GM21390 (cell line): ENCODE results near the gene PASK.

Experiments used
- ATAC-seq: cut with Tn5 transposase; IDR thresholded peaks from one replicate; pipeline ENCODE4 v1.9.1; 2021; ENCODE audit not compliant: unreplicated experiment

The PASK gene

GRCh38 chr2:241182126-241182525, 32.9 kb upstream of the PASK start:
- no peak for ATAC-seq

GRCh38 chr2:241180495-241180894, 31.2 kb upstream of the PASK start:
- ATAC-seq, result no peak

- ATAC-seq, result no peak
Measured at GRCh38 chr2:241179899-241180298, 30.6 kb upstream of the PASK start.

GRCh38 chr2:241178961-241179360, 29.7 kb upstream of the PASK start:
- ATAC-seq, result no peak

- no peak for ATAC-seq
Measured at GRCh38 chr2:241177526-241178334, 28.5 kb upstream of the PASK start.

GRCh38 chr2:241173557-241173956, 24.3 kb upstream of the PASK start:
- ATAC-seq, result no peak

GRCh38 chr2:241168366-241168765, 19.1 kb upstream of the PASK start:
- ATAC-seq, result no peak

- no peak for ATAC-seq
Measured at GRCh38 chr2:241163601-241164118, 14.4 kb upstream of the PASK start.

GRCh38 chr2:241161646-241162281, 12.5 kb upstream of the PASK start:
- no peak for ATAC-seq

GRCh38 chr2:241160318-241160717, 11.0 kb upstream of the PASK start:
- ATAC-seq, result no peak

GRCh38 chr2:241159116-241159515, 9.8 kb upstream of the PASK start:
- no peak for ATAC-seq

GRCh38 chr2:241158546-241158900, 9.3 kb upstream of the PASK start:
- no peak for ATAC-seq

GRCh38 chr2:241157841-241158545, 8.7 kb upstream of the PASK start:
- ATAC-seq, result no peak

GRCh38 chr2:241156971-241157441, 7.7 kb upstream of the PASK start:
- no peak for ATAC-seq

GRCh38 chr2:241155936-241156335, 6.7 kb upstream of the PASK start:
- no peak for ATAC-seq

- ATAC-seq, result no peak
Measured at GRCh38 chr2:241154915-241155314, 5.6 kb upstream of the PASK start.

GRCh38 chr2:241153616-241154015, 4.3 kb upstream of the PASK start:
- ATAC-seq, result no peak

- no peak for ATAC-seq
Measured at GRCh38 chr2:241151934-241152660, 2.8 kb upstream of the PASK start.

- ATAC-seq, result no peak
Measured at GRCh38 chr2:241150660-241151530, 1.6 kb upstream of the PASK start.
